GM18519 (cell line): Measurements from ENCODE around the gene RPTOR.
"Not testable (repeated sequence)": the region's sequence is repeated elsewhere in the genome, so short reads cannot be mapped to it uniquely, and the experiment has no call there.

Experiments
- ATAC-seq: cut with Tn5 transposase; IDR thresholded peaks from one replicate; pipeline ENCODE4 v1.9.1; 2021; ENCODE audit warnings: mild to moderate bottlenecking, moderate library complexity; ENCODE audit not compliant: unreplicated experiment, low FRiP score

RPTOR gene

GRCh38 chr17:80731323-80731722 is 186.7 kb downstream of the RPTOR start:
- ATAC-seq = no peak

DNA sequence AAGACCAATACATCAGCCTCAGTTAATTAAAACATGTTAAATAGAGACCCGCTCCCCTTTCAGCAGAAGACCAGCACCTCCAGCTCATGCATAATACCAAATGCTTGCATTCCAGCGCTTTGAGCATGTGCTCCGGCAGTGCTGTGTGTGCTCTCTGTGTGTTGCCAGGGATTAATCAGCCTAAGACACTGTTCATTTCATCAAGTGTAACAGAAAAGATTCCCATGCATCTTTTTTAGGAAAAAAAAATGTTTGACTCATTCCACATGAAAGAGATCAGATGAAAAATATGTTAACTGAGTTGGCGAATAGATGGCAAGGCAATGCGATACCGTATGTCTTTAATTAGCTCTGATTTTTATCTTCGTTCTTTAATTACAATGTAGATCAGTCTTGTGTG is 187.6 kb downstream of the RPTOR start:
- ATAC-seq = no peak

DNA sequence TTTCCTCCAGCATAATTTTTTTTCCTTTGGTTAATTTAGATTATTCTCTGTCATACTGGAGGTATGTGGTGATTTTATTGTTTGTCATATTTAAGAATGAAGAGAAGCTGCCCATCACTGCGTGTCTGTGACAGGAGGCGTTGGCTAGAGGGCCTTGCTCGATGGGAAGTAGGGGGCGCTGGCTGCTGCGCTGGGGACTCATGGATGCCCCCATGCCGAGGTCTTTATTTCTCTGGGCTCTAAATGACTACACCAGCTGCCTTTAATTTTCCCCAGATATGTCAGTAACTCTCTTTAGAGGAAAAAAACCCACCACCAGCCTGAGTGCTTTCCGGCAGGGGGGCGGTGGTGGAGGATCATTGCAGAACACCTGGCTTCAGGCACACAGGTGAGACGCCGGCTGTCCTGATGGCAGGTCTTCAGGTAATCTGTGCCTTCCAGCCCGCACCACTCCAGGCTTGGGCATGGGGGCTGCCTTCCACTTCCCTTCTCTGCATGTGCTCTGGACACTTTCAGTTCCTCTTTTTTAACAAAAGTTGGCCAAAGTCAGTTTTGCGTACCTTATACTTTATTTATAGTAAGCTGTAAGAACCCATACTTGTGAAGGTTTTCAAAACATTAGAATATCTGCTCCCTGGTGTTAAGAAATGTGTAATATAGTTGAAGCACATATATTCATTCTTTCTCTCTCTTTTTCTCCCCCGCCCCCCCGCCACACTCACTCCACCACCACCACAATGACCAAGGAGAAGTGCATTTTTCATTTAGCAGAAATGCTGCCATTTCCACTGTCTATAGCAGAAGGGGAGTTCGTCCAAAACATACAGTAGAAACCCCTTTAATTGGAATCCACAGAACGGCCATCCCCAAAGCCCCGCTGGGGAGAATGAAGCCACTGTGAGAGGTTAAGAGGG is 192.7 kb downstream of the RPTOR start:
- peak; percentile 50 for ATAC-seq

DNA sequence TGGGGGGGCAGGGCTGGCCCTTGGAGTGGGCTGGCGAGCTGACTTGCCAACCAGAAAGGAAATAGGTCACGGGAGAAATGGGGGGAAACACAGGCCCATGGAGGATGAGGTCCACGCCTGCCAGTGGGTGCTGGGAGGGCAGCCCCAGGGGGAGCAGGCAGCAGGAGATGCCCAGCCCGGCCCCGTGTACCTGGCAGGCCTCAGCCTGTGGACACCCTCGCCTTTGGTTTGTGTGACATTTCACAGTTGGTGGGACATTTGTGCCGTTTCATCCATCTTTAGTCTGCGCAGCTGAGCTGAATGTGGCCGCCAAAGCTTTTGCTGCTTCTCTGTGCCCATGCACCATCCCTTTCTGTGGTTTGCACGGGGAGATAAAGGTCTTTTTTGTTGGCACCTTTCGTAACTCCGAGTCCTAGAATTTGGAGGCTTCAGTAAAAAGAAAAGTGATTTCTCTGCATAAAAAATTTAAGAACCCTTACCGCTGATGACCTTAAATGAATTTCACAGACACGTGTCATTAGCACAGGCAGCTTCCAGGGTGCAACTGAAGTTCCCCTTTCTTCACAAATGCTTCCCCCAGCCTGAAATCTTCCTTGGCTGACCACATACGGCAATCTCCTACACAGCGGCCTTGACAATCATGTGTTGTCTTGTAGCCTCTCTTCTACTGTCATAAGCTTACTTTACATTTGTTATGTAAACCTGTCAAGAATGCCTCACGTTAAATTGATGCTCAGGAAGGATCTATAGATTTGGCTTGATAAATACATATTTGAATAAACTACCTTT is 193.6 kb downstream of the RPTOR start:
- no peak for ATAC-seq

DNA sequence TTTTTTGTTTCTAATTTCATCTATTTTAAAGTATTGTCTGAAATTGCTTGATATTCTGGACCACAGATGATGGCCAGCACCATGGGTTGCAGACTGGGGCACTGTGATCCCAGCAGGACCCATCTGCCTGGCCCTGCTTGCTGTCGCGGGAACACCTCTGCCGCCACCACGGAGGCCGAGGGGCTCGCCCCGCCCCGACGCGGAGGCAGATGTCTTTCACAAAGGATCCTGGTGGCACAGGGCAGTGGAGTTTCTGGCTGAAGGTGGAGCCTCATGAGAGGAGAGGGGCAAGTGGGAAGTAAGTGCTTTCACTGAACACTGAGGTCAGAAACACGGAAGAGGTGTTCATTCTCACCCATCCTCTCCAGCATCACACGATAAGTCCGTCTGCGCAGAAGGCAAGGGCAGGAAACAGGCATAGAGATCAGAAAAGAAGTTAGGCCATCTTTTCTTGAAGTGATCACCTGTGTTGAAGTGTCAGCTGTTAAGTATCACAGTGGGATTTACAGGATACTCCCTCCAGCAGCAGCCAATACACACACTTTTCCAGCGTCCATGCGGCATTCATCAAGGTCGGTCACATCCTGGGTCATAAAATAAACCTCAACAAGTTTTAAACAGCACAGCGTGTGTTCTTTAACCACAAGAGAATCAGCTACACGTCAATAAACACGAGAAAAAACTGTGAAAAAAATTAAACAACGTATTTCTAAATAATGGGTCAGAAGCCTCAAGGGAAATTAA is 194.5 kb downstream of the RPTOR start:
- ATAC-seq = no peak

GRCh38 chr17:80740141-80740540 is 195.5 kb downstream of the RPTOR start:
- no peak for ATAC-seq

DNA sequence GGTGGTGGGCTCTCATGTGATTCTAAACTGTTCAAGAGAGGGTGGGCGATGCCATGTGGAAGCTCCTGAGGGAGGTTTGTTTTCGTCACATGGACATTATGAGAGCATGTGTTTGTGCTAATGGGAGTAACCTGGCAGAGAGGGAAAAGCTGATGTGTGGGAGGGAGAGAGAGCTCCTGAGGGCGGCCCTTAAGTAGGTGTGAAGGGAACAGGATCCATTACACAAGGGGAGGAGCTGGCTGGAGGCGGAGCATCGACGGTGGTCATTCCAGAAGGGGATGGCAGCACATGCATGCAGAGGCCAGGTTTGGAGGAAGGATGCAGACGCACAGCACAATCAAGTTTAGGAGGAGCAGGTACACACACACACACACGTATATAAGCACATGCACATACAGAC is 197.5 kb downstream of the RPTOR start:
- ATAC-seq = no peak

GRCh38 chr17:80742581-80743180 is 198.0 kb downstream of the RPTOR start:
- no peak for ATAC-seq

DNA sequence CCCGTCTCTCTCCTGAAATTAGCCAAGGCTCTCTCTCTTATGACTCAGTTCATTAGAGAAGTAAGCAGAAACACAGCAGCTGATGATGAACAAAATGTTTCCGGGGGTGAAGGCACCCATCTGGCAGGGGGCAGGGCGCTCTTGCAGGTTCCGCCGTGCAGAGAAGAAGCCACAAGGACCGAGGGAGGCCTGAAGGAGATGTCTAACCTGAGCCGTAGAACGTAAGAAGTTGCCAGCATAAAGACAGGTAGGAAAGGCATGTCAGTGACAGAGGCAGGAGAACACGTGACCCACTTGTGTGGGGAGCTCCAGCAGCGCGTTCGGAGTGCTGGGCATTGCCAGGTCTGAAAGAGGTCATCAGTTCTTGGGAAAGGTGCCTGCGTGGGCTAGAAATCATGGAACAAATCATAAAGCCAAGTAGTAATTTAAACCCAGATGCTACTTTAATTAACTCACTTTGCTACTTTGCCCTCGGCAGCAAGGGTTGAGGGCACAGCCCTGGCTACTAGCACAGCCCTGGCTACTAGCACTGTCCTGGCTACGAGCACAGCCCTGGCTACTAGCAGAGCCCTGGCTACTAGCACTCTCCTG is 198.6 kb downstream of the RPTOR start:
- no peak for ATAC-seq

DNA sequence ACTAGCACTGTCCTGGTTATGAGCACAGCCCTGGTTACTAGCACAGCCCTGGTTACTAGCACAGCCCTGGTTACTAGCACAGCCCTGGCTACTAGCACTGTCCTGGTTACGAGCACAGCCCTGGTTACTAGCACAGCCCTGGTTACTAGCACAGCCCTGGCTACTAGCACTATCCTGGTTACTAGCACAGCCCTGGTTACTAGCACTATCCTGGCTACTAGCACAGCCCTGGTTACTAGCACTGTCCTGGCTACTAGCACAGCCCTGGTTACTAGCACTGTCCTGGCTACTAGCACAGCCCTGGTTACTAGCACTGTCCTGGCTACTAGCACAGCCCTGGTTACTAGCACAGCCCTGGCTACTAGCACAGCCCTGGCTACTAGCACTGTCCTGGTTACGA is 199.3 kb downstream of the RPTOR start:
- not testable (repeated sequence) for ATAC-seq

DNA sequence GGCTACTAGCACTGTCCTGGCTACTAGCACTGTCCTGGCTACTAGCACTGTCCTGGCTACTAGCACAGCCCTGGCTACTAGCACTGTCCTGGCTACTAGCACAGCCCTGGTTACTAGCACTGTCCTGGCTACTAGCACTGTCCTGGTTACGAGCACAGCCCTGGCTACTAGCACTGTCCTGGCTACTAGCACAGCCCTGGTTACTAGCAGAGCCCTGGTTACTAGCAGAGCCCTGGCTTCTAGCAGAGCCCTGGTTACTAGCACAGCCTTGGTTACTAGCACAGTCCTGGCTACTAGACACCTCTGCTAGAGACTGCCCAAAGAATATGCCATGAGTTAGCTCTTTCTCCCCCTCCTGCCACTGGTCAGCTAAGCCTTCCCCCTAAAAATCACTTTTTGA is 200.1 kb downstream of the RPTOR start:
- ATAC-seq = not testable (repeated sequence)

DNA sequence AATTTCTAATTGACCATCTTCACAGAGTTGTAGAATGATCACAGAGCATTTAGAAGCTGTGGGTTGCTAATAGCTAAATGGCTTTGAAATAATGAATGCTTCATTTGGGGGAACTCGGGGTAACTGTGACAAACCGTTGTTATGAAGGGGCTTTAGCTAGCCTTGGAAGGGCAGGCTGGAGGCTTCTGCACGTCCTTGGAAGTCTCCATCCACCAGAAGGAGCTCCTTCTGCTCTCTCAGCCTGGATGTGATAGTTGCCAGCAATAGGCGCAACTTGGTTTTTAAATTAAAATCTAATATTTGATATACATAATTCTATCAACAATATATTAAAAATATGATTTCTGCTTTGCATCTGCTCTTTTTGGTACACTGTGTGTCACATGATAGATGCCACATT is 200.5 kb downstream of the RPTOR start:
- ATAC-seq = no peak

GRCh38 chr17:80746262-80746935 is 201.8 kb downstream of the RPTOR start:
- no peak for ATAC-seq

DNA sequence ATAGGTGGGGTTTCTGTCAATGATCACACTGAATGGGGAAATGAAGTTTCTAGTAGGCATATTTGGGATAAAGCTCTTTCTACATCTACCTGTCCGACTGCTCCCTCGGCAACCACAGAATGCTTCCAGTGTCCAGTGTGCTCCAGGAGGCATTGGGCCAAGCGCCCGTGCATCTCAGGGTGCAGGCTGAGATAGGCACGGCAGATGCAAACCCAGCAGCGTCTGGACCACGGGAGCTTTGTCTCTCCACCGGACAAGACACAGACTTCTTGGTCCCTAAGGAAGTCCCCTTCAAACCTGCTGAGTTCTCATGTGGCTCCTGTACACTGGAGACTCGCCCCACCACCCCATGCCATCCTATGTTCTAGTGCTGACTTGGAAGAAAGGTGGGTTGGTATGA is 202.8 kb downstream of the RPTOR start:
- ATAC-seq = no peak

GRCh38 chr17:80749611-80750010 is 205.0 kb downstream of the RPTOR start:
- ATAC-seq = no peak

DNA sequence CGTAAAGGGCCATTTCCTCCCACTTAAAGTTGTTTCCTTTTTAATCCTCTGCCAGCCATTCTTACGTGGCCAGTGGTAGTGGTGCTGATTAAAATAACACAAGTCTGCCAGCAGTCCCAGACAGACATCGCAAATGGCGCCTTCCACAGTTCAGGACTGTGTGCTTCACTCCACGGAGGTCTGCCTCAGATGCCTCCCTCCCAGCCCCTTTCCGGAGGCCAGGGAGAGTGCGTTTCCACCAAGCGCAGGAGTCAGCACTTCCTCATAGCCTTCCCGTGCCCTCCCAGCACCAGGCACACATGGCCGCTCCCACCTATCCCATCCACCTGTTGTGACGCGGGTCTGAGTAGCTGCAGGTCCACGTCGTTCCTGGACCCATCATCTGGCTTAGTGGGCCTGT is 205.6 kb downstream of the RPTOR start:
- no peak for ATAC-seq

GRCh38 chr17:80751070-80751945 is 206.7 kb downstream of the RPTOR start:
- no peak for ATAC-seq

DNA sequence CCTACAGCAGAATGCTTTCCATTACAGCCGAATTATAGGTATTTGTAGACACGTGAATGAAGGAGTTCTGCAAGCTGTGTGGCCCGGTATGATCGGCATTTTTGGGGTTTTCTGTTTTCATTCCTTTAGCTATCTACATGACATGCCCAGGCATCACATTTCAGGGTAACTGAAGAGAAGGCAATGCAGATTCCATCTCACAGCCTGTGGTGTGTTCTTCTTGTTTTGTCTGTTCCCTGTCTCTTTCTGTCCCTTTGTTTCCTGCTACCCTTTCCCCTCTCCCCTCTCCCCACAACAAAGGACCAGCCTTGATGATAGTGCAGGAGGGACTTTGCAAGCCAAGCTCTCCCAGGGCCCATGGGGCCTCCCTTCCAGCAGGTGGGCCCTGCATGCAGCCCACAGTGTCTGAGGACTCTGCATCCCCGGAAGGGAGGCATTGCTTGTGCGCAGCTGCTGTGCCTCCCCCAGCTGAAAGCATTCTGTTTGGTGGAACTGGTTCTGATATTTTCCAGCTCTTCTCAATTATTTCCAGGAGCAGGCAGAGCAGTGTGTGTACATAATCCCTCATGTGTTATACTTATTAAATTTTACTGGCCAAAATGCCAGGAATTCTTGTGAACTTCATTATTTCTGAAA is 207.4 kb downstream of the RPTOR start:
- ATAC-seq = no peak
